ENCODE measurements around the gene TNFRSF8.
A peak's percentile ranks its signal among the peaks of the same experiment; 100 is the strongest.

TNFRSF8 gene

DNA sequence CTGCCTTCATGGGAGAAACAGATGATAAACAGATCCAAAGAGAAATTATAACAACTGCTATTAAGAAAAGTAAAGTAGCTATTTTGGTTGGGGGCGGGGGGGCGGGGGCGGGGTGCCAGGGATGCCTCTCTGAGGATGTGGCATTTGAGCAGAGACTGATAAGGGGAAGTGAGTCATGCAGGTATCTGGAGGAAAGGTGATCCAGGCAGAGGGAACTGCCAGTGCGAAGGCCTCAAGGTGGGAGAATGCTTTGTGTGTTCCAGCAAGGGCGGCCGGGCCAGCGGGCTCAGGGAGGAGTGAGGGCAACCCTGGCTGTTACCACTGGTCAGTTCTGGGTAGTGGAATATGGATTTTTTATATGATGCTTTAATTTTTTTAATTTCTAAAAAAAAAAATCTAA is 96.7 kb downstream of the TNFRSF8 start:
- DNase-seq (ENCODE audit: low spot score) = no peak

DNA sequence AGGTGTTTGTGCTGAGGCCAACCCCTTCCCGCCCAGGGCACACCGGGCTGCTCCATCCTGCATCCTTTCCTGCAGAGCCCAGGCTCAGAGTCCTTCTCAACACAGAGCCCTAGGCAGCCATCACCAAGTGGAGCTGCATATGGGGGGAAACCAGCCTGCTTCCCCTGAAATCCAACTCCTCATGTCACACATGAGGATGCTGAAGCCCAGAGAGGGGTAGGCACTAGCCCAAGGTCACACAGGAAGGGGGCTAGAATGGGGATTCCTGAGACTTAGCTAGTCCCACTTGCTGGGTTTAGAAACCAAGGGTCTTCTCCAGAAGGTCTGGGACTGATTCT is 98.2 kb downstream of the TNFRSF8 start:
- DNase-seq (ENCODE audit: low spot score) = no peak

DNA sequence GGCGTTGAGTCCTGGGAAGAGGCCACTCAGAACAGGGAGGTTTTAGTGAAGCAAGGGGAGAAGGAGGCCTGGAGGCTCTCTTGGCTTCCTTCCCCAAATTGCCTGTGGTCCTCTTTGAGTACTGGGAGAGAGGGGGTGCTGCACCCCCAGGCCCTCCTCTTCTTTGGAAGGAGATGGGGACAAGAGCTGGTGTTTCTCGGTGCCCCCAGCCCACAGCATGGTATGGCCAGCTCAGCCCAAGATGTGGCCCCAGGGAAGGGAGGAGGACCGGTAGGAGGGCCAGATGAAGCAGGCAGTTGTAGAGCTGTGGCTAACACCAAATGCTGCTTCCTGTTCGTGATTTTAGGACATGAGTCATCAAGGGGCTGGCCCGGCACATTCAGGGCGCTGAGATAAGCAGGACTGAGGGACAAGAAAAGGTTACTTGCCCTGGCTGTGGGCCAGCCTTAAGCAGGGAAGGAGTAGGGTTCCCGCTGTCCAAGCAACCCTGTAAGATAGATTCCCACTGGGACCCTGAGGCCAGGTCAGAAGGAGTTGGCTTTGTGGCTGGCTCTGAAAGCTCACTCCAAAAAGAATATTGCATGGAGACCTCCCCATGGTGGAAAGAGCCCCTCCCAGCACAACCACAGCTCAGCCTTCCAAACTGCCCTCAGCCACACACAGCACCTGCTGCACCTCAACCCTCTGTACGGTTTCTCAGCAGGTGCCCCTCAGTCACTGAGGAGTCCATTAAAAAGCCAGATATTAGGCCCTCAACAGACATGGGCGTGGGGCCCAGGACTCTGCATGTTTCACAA is 98.8 kb downstream of the TNFRSF8 start:
- DNase-seq (ENCODE audit: low spot score) = peak; percentile 25

DNA sequence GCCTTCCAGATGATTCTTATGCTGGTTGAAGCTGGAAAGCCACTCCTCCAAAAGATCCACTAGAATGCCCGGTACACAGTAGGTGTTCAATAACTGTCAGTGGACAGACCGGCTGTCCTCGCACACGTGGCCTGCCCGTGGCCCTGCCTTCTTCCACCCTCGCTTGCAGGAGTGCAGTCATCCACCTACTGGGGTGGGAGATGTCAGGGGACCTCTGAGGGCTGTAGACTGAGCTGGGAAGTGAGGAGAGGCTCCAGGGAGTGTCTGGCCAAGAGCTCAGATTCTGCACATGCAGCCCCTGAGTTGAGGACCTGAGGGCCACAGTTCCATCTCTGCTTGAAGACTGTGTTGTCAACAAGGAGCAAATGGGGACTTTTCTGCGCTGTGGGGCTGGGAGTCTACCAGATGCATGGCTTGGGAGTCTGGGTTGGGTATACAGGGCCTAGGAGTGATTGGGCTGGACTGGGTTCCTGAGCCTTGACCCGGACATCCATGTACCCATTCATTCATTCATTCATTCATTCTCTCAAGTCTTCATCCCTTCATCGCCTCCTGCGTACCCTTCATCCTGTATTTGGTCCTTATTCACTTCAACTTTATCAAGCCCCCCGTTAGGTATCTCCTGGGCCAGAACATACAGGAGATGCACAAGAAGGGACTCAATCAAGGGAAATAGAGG is 99.5 kb downstream of the TNFRSF8 start:
- no peak for DNase-seq (ENCODE audit: low spot score)

DNA sequence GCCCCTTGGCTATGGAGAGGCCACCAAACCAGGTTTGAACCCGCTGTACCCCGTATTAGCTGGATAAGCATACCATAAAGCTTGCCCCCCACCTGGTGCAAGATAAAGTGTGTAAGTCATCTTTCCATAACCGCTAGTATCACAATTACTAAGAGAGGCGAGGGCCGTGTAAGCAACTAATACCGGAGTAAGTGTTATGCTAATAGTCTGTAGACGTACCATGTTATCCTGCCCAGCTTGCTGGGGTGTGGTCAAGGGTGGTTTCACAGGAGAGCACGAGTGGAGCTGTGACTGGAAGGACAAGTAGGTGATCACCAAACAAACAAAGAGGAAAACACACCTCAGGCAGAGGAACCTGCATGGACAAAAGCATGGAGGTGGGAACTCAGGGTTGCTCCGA is 100.1 kb downstream of the TNFRSF8 start:
- DNase-seq (ENCODE audit: low spot score) = no peak

DNA sequence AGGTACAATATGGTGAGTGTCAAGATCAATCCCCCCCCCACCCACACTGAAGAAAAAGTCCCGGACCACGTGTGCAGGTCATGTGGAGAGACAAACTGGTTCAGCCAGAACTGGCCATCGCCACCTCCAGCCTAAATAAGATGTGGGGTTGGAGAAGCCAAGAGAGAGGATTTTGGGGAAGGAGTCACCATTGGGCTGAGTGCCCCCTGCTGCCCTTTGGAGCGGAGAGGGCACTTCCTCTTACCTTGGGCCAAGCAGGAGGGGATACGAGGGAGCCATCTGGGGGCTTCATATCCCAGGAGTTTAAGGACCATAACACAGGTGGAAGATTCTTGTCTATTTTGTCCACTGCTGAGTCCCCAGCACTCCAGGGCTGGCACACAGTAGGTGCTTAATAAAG is 101.1 kb downstream of the TNFRSF8 start:
- DNase-seq (ENCODE audit: low spot score) = no peak

DNA sequence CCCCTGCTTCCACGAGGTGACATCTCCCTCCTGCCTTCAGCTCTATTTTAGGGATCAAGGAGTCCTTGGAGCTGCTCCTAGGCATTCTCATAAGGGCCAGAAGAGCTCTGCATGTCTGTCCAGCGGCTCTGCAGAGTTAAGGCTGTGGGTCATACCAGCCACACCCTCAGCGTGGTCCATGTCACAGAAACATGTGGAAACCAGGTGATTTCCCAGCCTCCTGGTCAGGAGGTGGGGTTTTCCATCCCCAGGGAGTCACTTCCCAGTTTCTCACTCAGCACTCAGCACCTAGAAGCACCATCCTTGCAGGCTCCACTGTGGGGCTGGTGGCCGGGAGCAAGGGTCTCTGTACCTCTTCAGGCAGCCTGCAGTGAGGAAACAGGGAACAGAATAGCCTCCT is 102.2 kb downstream of the TNFRSF8 start:
- DNase-seq (ENCODE audit: low spot score) = no peak

DNA sequence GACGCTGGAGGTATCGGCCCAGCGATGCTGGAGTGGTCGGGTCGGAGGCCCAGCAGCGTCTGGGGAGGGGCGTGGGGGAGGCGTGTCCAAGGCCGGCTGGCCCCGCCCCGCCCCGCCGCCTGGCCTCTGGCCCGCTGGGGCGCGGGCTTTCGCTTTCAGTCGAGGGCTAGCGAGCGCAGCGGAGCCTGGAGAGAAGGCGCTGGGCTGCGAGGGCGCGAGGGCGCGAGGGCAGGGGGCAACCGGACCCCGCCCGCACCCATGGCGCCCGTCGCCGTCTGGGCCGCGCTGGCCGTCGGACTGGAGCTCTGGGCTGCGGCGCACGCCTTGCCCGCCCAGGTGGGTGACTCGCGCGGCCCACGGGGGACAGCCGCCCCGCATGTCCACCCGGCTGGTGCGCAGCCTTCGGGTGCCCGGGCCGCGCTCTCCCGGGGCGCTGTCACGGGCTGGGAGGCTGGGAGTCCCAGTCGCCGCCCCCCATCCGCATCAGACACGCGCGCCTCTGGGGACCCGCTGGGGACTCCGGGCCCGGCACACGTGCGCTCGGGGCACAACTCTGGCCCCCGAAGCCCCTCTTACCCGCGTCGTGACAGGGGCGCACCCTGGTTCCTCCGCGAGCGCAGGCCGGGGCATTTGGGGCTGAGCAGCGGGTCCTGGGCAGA is 103.9 kb downstream of the TNFRSF8 start, which contains the start of gene TNFRSF1B:
TSS of gene TNFRSF1B (plus strand) at position 158 of the 659 bp plus-strand sequence. CDS start at position 259, 101 bp downstream.
- DNase-seq (ENCODE audit: low spot score) = peak; percentile 9

DNA sequence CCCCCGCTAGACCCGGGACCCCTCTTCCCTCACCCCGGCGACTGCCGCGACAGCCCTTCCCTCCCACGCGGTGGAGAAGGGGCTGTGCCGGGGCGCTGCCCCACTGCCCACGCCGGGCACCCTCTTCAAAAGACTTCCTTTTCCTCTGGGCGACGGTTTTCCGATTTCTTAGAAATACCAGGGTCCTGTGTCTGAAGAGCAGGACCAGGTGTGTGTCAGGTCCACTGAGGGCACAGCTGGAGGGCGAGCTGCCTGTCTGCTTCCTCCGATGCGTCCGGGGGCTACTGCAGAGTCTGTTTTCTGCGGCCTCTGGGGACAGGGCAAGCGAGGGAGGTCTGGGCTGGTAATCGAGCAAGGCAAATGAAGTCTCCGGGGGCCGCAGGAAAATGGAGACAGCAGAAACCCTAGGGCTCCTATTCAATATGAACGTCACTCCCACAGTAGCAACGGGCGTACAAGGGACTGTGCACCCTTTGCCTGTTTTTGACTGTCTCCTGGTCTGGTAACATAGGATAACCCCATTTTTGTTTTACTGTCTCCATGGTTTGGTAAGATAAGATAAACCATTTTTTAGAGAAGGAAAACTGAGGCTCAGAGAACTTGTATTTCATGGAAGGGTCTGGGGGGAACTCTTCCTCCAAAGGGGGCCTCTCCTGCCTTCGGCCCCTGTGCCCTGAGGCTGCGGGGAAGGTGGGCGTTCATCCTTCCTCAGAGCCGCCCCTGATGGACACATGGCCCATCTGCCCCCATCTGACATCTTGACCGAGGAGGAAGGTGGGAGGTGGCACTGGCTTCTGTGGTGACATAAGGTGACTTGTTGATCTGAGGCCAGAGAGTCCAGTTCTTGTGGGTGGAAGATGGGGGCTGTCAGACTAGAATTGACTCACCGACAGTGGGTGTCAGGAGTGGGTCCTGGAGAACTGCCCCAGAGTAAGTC is 104.7 kb downstream of the TNFRSF8 start:
- DNase-seq (ENCODE audit: low spot score) = peak; percentile 5

DNA sequence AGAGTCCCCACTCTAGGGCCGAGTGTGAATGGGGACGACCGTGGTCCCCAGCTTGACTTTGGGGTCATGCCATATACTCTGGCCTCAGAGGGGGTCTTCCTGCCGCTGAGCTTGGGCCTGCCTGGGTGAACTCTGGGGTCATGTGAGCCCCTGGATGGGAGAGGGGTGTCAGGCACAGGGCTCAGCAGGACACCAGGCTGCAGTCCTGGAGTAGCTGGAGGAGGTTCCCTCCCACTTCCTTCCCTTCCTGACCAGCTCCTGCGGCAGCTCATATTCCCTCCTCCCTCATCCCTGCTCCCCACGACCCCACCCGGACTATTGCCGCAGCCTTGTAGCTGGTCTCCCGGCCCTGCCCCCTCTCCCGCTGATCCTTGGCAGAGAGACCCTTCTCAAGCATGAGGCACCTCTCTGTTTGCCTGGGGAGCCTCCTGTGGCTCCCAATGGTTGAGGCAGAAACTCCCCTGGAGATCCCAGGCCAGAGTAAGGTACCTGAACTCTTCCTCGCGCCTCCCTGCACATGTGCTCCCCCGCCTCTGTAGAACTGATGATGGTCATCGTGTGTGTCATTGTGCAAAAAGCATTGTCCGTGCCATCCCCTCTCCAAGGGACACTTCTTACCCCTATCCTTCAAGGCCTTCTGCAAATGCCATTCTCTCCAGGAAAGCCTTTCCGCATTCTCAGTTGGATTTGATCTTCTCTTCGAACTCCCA is 105.5 kb downstream of the TNFRSF8 start:
- no peak for DNase-seq (ENCODE audit: low spot score)

DNA sequence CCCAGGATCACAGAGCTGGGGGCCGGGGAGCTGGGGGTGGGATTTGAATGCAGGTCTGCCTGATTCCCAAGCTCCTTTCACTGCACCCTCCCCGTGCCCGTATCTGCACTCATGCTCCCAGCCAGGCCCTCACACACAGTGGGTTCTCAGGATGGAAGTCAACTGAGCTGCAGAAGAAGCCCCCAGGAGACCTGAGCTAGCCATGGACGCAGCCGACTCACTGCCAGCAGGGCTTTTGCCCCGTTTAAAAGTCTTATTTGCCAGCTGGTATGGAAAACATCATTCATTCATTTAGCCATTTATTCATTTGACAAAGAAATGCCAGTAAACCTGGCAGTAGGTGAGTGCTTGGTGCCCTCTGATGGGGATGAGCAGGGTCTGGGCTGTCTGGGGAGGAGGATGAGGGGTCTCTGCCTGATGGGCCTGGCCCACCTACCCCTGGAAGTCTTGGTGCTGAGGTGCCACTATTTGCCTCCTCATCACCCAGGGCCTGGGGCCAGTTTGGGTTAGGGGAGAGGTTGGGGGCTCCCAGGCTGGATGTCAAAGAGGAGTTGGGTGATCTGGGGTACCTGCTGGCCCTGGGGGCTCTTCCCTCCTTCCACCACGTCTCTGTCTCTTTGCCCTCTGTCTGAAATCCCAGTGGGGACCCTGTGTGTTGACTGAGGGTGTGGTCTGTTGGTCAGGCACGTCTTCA is 106.5 kb downstream of the TNFRSF8 start:
- DNase-seq (ENCODE audit: low spot score) = no peak

DNA sequence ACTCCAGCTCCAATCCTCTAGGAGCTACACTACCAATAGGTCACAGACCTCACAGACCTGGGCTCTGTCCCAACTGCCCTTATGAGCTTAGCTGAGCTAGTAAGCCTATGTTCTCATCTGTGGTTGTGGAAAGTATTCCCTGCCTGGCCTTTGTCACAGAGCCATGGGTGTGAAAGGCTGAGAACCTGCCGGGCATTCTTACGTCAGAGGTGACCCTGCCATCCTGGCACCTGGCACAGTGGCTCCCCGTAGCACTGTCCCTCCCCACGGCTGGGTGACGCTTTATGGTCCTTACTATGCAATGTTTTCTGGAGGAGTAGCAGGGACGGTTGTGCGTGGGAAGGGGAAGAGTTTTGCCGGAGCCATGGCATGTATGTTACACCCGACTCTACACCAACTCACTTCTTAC is 107.2 kb downstream of the TNFRSF8 start:
- DNase-seq (ENCODE audit: low spot score) = no peak

DNA sequence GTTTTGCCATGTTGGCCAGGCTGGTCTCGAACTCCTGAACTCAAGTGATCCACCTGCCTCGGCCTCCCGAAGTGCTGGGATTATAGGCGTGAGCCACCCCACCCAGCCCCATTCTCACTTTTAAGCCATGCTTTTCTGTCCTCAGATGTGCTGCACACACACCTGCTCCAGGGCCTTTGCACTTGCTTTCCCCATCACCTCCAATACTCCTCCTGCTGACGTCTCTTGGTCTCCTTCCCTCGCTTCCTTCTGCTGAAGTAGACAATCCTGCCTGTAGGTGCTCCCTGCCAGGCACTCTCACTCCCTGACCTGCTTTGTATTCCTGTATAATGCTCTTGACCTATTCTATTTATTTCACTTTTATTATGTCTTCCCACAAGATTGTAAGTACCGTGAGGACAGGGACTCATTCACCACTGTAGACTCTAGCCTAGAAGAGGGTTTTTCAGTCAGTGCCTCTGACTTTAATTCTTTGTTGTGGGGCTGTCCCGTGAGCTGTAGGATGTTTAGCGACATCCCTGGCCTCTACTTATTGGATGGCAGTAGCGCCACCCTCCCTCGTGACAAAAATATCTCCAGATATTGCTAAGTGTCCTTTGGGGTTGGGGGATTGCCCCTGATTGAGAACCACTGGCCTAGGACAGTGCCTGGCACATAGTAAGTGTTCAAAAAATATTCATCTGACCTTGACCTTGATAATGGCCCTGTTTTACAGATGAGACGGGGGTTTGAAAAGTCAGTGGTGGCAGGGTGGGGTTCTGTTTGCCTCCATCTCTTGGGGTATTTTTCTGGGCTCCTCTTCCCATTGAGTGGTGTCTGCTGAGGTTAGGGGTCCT is 108.3 kb downstream of the TNFRSF8 start:
- DNase-seq (ENCODE audit: low spot score) = no peak

DNA sequence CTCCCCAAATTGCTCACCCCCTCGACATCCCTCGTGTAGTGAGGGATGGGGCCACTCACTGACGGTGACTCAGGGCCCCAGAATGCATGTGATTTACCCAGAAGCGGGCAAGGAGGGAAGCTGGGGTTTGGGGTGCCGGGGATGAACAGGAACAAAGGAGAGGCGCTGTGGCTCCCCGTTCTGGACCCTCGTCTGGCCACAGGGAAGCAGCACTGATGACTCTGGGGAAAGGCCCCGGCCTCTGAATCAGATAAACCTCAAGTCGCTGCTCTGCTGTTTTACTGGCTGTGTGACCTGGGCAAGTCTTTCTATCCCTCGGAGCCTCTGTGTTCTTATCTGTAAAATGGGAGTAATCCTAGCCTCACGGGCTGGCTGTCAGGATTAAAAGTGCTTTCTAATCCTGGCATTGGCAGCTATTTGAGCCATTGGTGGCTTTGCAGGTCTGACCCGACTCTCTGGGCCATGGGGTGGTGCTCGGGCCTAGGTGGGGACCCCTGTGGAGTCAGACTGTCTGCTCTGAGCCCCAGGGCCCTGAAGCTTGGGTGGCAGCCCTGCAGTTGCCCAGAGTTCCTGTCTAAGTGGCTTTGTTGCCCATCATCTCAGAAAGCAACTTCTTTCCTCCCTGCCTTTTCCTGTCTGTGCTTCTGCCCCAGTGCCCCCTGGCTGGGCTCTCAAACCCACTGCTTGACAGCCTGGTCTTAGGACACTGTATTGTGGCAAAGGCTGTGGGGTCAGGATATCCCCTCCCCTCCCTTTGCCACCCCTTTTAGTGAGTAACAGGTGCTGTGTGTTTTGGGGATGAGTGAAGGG is 109.1 kb downstream of the TNFRSF8 start:
- DNase-seq (ENCODE audit: low spot score) = no peak

DNA sequence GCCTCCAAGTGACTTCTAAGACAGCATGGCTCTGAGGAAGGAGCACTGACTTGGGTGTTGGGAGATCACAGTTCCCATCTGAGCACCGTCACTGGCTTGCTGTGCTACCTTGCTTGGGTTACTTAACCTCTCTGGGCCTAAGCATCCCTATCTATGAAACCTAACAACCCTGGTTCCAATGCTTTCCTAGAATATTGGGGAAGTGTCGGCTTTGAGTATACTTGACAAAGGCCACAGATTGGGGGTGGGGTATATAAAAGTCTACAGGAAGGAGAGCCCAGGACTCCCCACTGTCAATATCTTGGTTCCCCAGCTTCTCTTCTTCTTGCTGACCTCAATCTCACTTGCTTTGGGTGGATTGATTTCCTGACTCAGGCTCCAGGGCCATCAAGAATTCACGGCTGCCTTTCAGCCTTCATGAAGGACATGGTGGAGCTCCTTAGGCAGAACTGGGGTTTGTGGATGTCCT is 110.0 kb downstream of the TNFRSF8 start:
- DNase-seq (ENCODE audit: low spot score) = no peak

DNA sequence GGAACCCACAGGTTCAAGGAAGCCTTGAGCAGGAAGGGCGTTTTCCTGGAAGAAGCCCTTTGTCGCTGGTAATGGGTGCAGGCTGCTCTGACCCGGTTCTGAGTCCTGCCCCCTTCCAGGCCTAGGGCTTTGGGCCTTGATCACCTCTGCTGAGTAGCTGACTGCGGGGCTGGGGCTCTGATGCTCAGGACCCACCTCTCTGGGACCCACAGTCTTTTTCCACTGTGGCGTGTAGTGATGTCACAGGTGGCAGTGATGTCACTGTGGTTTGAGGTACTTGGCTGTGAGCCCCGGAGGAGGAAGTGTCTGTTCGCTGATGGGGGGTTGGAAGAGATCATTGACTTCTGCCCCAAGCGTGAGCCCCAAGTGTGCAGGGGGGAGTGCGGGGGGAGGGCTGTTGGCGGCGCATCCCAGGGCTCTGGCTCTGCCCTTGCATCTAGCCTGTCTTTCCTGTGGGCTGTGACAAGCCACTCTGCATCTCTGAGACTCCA is 110.6 kb downstream of the TNFRSF8 start:
- DNase-seq (ENCODE audit: low spot score) = no peak

DNA sequence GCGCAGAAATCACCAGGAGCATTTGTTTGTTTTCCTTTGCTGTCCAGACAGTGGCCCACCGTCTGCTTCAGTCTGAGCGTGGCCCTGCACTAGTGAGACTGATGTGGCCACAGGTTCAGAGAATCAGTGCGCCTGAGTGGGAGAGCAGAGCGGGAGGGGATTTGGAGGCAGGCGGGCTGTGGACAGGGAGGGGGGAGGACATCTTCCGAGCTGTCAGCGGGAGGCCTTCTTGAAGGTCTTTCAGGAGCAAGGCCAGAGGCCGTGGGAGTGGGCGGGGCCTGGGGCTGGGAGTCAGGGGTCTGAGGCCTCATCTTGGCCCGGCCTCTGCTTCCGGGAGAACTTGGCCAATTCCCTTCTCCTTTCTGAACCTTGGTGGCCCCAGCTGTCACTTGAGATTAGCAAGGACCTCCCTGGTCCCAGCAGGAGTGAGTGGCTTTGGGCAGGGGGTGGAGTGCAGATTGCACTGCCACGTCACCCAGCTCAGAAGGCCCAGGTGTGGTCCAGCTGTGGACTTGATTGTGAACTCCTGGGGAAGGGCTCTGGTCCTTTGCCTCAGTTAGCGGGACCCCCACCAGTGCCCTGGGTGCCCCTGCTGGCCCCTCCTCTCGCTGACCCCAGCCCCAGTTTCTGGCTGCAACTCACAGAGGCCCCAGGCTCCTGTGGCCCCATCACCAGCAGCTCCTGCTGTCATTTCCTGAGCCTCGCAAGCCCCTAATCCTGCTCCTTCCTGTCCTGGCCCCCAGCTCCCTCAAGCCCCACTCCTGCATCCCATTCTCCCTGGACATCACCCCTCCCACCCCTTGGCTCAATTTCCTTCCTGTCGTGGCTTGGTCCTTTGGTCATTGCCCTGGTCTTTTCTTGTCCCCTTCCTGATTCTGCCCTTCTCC is 112.1 kb downstream of the TNFRSF8 start:
- no peak for DNase-seq (ENCODE audit: low spot score)

Data from hematopoietic multipotent progenitor cell treated with erythropoietin and hydrocortisone succinate and interleukin-3 and kit ligand, for 17 days (in vitro differentiated cells).